WTC11 (cell line): ENCODE data around the gene CUEDC1. TPM values are rescaled to one million over a fixed set of nuclear protein-coding genes. Genes with fewer than 3 reads are reported as not detected.
"Not testable (repeated sequence)": the region's sequence is repeated elsewhere in the genome, so short reads cannot be mapped to it uniquely, and the experiment has no call there.

Experiments used
- ATAC-seq: fragments of 200-7000 bp; cut with Tn5 transposase; 2 replicates; pipeline ENCODE4 v1.10.0; 2021; ENCODE audit warnings: mild to moderate bottlenecking, moderate library complexity
- CTCF ChIA-PET: fragments of 300-600 bp; sonication (Branson Sonifier 250); formaldehyde crosslinking; loops from one replicate; lab custom pipeline; 2021; ENCODE audit warnings: antibody characterized with exemption; lab: Charles Lee
- POLR2A ChIA-PET: fragments of 350-600 bp; sonication (Branson Sonifier 250); formaldehyde crosslinking; loops from one replicate; lab custom pipeline; 2021; ENCODE audit warnings: antibody characterized with exemption; lab: Charles Lee
- DNase-seq: peaks from one replicate; pipeline ENCODE4 v3.0.0; 2021; ENCODE audit warnings: low spot score
- H3K27ac Mint-ChIP-seq: 2 replicates; pipeline ENCODE4 v1.8.0; 2021; ENCODE audit warnings: mixed read lengths
- H3K27me3 Mint-ChIP-seq: 2 replicates; pipeline ENCODE4 v1.8.0; 2021; ENCODE audit warnings: low read depth, mild to moderate bottlenecking, moderate library complexity, mixed read lengths
- H3K36me3 Mint-ChIP-seq: 2 replicates; pipeline ENCODE4 v1.8.0; 2021; ENCODE audit warnings: mixed read lengths
- H3K4me1 Mint-ChIP-seq: 2 replicates; pipeline ENCODE4 v1.8.0; 2022; ENCODE audit warnings: mixed read lengths
- H3K4me3 Mint-ChIP-seq: 2 replicates; pipeline ENCODE4 v1.8.0; 2021; ENCODE audit warnings: mild to moderate bottlenecking, moderate library complexity, mixed read lengths
- H3K9me3 Mint-ChIP-seq: 2 replicates; pipeline ENCODE4 v1.8.0; 2021; ENCODE audit warnings: mixed read lengths
- ATF1 ChIP-seq: sonication (generic); formaldehyde crosslinking; IDR thresholded peaks from 2 replicates; pipeline ENCODE4 v1.8.1; 2023; ENCODE audit warnings: mild to moderate bottlenecking, moderate library complexity, missing genetic modification reagents
- EMX1 ChIP-seq: fragments of 250-450 bp; sonication (Bioruptor Pico); IDR thresholded peaks from 2 replicates; pipeline ENCODE4 v1.8.0; 2021; ENCODE audit warnings: mild to moderate bottlenecking
- ESRRA ChIP-seq: sonication (generic); formaldehyde crosslinking; IDR thresholded peaks from 2 replicates; pipeline ENCODE4 v1.8.1; 2022; ENCODE audit warnings: mild to moderate bottlenecking, missing genetic modification reagents, borderline replicate concordance
- JAZF1 ChIP-seq: fragments of 250-450 bp; sonication (Bioruptor Pico); IDR thresholded peaks from 2 replicates; pipeline ENCODE4 v1.9.0; 2021; ENCODE audit warnings: moderate library complexity, mild to moderate bottlenecking, inconsistent platforms
- JUN ChIP-seq: sonication (generic); formaldehyde crosslinking; IDR thresholded peaks from 2 replicates; pipeline ENCODE4 v1.8.0; 2023; ENCODE audit warnings: mild to moderate bottlenecking, missing genetic modification reagents
- MYBL2 ChIP-seq: sonication (generic); formaldehyde crosslinking; IDR thresholded peaks from 2 replicates; pipeline ENCODE4 v1.8.1; 2023; ENCODE audit warnings: mild to moderate bottlenecking, moderate library complexity, missing genetic modification reagents
- NFATC4 ChIP-seq: fragments of 250-450 bp; sonication (Bioruptor Pico); IDR thresholded peaks from 2 replicates; pipeline ENCODE4 v1.9.0; 2021; ENCODE audit warnings: mild to moderate bottlenecking
- NFE2L1 ChIP-seq: sonication (generic); formaldehyde crosslinking; IDR thresholded peaks from 2 replicates; pipeline ENCODE4 v1.8.1; 2023; ENCODE audit warnings: missing genetic modification reagents
- TCF7 ChIP-seq: sonication (generic); formaldehyde crosslinking; IDR thresholded peaks from 2 replicates; pipeline ENCODE4 v1.8.0; 2022; ENCODE audit warnings: mild to moderate bottlenecking, low read depth, missing genetic modification reagents, moderate library complexity
- TEAD4 ChIP-seq: sonication (generic); formaldehyde crosslinking; IDR thresholded peaks from 2 replicates; pipeline ENCODE4 v1.8.0; 2022; ENCODE audit warnings: mild to moderate bottlenecking, missing genetic modification reagents
- USF1 ChIP-seq: sonication (generic); formaldehyde crosslinking; IDR thresholded peaks from 2 replicates; pipeline ENCODE4 v1.8.0; 2022; ENCODE audit warnings: mild to moderate bottlenecking, missing genetic modification reagents
- ZNF121 ChIP-seq: sonication (generic); formaldehyde crosslinking; IDR thresholded peaks from 2 replicates; pipeline ENCODE4 v1.8.0; 2023; ENCODE audit warnings: missing genetic modification reagents
- ZNF425 ChIP-seq: fragments of 250-450 bp; sonication (Bioruptor Pico); conservative IDR thresholded peaks from 2 replicates; pipeline ENCODE4 v1.9.0; 2021; ENCODE audit warnings: mild to moderate bottlenecking
- ZNF532 ChIP-seq: fragments of 250-450 bp; sonication (Bioruptor Pico); IDR thresholded peaks from 2 replicates; pipeline ENCODE4 v1.9.0; 2021; ENCODE audit warnings: mild to moderate bottlenecking, borderline replicate concordance
- total RNA-seq: library from RNA; stranded (reverse); gene quantifications from 3 replicates; pipeline ENCODE4 v1.2.3, GENCODE V29; 2021
- TF ChIP-seq, protein P1 (sequence below): sonication (generic); formaldehyde crosslinking; IDR thresholded peaks from 2 replicates; pipeline ENCODE4 v1.8.1; 2023; ENCODE audit warnings: mild to moderate bottlenecking, missing genetic modification reagents
- TF ChIP-seq, protein P2 (sequence below): sonication (generic); formaldehyde crosslinking; IDR thresholded peaks from 2 replicates; pipeline ENCODE4 v1.8.1; 2022; ENCODE audit warnings: low read depth, mild to moderate bottlenecking, moderate library complexity, missing genetic modification reagents, borderline replicate concordance

The CUEDC1 gene
- total RNA-seq, 1 experiment from 2014 or later: 12.2 TPM

GRCh38 chr17:57849163-57849873, 105.9 kb downstream of the CUEDC1 start:
- Mint-ChIP-seq H3K9me3 (no peaks in the 10 kb centered on the region), H3K36me3 (peaks cover 23% of the 10 kb centered on the region), H3K27me3 (no peaks in the 10 kb centered on the region), H3K4me3 (peak overlapping the region; percentile 96), H3K27ac (peak overlapping the region; percentile 44), H3K4me1 (peaks cover 30% of the 10 kb centered on the region)
- TF ChIP-seq TCF7 (CRISPR knock-in tag) (0 out of 2 replicates have a peak, but pooled peaks have one; percentile 33), EMX1 (CRISPR knock-in tag) (no peak)
- CTCF ChIA-PET: interaction anchor here (0.9 to 2.0 kb wide), 12 partner anchors 9 to 323 kb away, joined by 3 to 9 read pairs (median 5); partner anchors contain the start of gene CUEDC1
- peak; percentile 9 for ATAC-seq
- no peak for DNase-seq
- POLR2A ChIA-PET: interaction anchor here (0.5 to 1.4 kb wide), 4 partner anchors 12 to 158 kb away, joined by 3 to 9 read pairs (median 4); partner anchors contain the start of gene SRSF1

DNA sequence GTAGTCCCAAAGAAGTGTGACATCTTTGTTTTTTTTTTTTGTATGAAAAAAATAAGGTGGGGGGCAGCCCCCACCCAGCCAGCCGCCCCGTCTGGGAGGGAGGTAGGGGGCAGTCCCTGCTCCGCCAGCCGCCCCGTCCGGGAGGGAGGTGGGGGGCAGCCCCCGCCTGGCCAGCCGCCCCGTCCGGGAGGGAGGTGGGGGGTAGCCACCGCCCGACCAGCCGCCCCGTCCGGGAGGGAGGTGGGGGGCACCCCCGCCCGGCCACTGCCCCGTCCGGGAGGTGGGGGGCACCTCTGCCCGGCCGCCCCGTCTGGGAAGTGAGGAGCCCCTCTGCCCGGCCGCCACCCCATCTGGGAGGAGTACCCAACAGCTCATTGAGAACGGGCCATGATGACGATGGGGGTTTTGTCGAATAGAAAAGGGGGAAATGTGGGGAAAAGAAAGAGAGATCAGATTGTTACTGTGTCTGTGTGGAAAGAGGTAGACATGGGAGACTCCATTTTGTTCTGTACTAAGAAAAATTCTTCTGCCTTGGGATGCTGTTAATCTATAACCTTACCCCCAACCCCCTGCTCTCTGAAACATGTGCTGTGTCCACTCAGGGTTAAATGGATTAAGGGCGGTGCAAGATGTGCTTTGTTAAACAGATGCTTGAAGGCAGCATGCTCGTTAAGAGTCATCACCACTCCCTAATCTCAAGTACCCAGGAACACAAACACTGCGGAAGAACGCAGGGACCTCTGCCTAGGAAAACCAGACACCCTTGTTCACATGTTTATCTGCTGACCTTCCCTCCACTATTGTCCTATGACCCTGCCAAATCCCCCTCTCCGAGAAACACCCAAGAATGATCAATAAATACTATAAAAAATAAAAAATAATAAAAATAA, 108.9 kb downstream of the CUEDC1 start:
- H3K4me1 Mint-ChIP-seq: peaks cover 23% of the 10 kb centered on the region
- CTCF ChIA-PET: interaction anchor here (0.7 to 1.8 kb wide), 2 partner anchors 13 to 63 kb away, joined by 4 to 7 read pairs; no protein-coding TSS in a partner anchor
- POLR2A ChIA-PET, DNase-seq, H3K4me3 Mint-ChIP-seq, H3K27ac Mint-ChIP-seq, H3K9me3 Mint-ChIP-seq, H3K27me3 Mint-ChIP-seq, ATAC-seq: not testable (repeated sequence)
- peaks cover 23% of the 10 kb centered on the region for H3K36me3 Mint-ChIP-seq

- no peak for DNase-seq
- Mint-ChIP-seq H3K9me3 (no peaks in the 10 kb centered on the region), H3K36me3 (peaks cover 33% of the 10 kb centered on the region), H3K27me3 (no peaks in the 10 kb centered on the region), H3K27ac (no peak overlapping the region), H3K4me3 (no peak overlapping the region), H3K4me1 (peaks cover 3% of the 10 kb centered on the region; the same call in 1 of the 2 replicates)
- POLR2A ChIA-PET: no interaction called here
- ATAC-seq: no peak
- CTCF ChIA-PET: interaction anchor here (1.0 kb wide), 1 partner anchor 9 kb away, joined by 4 read pairs; no protein-coding TSS in a partner anchor
- no peak for TF ChIP-seq ESRRA (CRISPR knock-in tag)
- TF ChIP-seq, protein P1, sequence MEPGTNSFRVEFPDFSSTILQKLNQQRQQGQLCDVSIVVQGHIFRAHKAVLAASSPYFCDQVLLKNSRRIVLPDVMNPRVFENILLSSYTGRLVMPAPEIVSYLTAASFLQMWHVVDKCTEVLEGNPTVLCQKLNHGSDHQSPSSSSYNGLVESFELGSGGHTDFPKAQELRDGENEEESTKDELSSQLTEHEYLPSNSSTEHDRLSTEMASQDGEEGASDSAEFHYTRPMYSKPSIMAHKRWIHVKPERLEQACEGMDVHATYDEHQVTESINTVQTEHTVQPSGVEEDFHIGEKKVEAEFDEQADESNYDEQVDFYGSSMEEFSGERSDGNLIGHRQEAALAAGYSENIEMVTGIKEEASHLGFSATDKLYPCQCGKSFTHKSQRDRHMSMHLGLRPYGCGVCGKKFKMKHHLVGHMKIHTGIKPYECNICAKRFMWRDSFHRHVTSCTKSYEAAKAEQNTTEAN (CRISPR knock-in tag): no peak
- TF ChIP-seq TEAD4: no peak
- TF ChIP-seq MYBL2: no peak
- TF ChIP-seq ZNF121 (CRISPR knock-in tag): no peak
- no peak for TF ChIP-seq JAZF1 (CRISPR knock-in tag)
- TF ChIP-seq USF1 (CRISPR knock-in tag): no peak
- no peak for TF ChIP-seq NFATC4
- no peak for TF ChIP-seq ZNF532 (CRISPR knock-in tag)
- no peak for TF ChIP-seq ZNF425 (CRISPR knock-in tag)
- no peak for TF ChIP-seq NFE2L1
- TF ChIP-seq, protein P2, sequence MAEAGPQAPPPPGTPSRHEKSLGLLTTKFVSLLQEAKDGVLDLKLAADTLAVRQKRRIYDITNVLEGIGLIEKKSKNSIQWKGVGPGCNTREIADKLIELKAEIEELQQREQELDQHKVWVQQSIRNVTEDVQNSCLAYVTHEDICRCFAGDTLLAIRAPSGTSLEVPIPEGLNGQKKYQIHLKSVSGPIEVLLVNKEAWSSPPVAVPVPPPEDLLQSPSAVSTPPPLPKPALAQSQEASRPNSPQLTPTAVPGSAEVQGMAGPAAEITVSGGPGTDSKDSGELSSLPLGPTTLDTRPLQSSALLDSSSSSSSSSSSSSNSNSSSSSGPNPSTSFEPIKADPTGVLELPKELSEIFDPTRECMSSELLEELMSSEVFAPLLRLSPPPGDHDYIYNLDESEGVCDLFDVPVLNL (CRISPR knock-in tag): no peak
- TF ChIP-seq JUN (CRISPR knock-in tag): no peak
- no peak for TF ChIP-seq EMX1 (CRISPR knock-in tag)
- no peak for TF ChIP-seq ATF1 (CRISPR knock-in tag)
Observed at GRCh38 chr17:57842280-57842679, 112.9 kb downstream of the CUEDC1 start.
